IMR-90 (cell line): ENCODE results near the gene LRP6. TPM values are rescaled to one million over a fixed set of nuclear protein-coding genes. Genes with fewer than 3 reads are reported as not detected.

Experiments used
- ATAC-seq: fragments of 200-7000 bp; cut with Tn5 transposase; 2 replicates; pipeline ENCODE4 v1.9.1; 2020; ENCODE audit warnings: low read depth, mild to moderate bottlenecking, moderate library complexity
- BruUV-seq: library from RNA; stranded (reverse); fragments of 400-500 nt; replicated peaks from 2 replicates; lab custom pipeline; 2021; lab: Mats Ljungman, UMichigan
- CTCF ChIA-PET: fragments of 300-600 bp; formaldehyde crosslinking; extraction: SDS; loops from one replicate; lab custom pipeline; 2021; ENCODE audit warnings: antibody characterized with exemption; lab: Yijun Ruan, JAX
- POLR2A ChIA-PET: fragments of 300-600 bp; sonication (Branson Sonifier 250); formaldehyde crosslinking; loops from one replicate; lab custom pipeline; 2022; ENCODE audit warnings: antibody characterized with exemption; ENCODE audit not compliant: unreplicated experiment; lab: Charles Lee
- DNase-seq: peaks from one replicate; pipeline ENCODE4 v3.0.0; 2013
- H2AFZ ChIP-seq: replicated peaks from 2 replicates; pipeline ENCODE3; 2013; ENCODE audit warnings: low read length, mild to moderate bottlenecking; ENCODE audit not compliant: poor library complexity
- H2AK5ac ChIP-seq: 2 replicates; pipeline ENCODE4 v1.6.1; 2013; ENCODE audit warnings: low read depth, low read length, inconsistent platforms
- H2AK9ac ChIP-seq: replicated peaks from 2 replicates; pipeline ENCODE3; 2013; ENCODE audit warnings: mild to moderate bottlenecking, low read depth, low read length, moderate library complexity; ENCODE audit not compliant: poor library complexity
- H2BK120ac ChIP-seq: 2 replicates; pipeline ENCODE4 v1.6.1; 2013; ENCODE audit warnings: low read depth, low read length, inconsistent platforms
- H2BK15ac ChIP-seq: 3 replicates; pipeline ENCODE4 v1.6.1; 2013; ENCODE audit warnings: low read depth, low read length, inconsistent platforms
- H2BK20ac ChIP-seq: 2 replicates; pipeline ENCODE4 v1.6.1; 2013; ENCODE audit warnings: low read depth, mild to moderate bottlenecking, inconsistent platforms, low read length, moderate library complexity
- H2BK5ac ChIP-seq: 2 replicates; pipeline ENCODE4 v1.6.1; 2013; ENCODE audit warnings: mild to moderate bottlenecking, low read depth, low read length, inconsistent platforms; ENCODE audit not compliant: poor library complexity, severe bottlenecking
- H3K14ac ChIP-seq: replicated peaks from 2 replicates; pipeline ENCODE4 v1.6.1; 2013; ENCODE audit warnings: low read depth, low read length, inconsistent platforms
- H3K18ac ChIP-seq: 2 replicates; pipeline ENCODE4 v1.6.1; 2013; ENCODE audit warnings: low read depth, low read length, control low read depth
- H3K23ac ChIP-seq: 2 replicates; pipeline ENCODE4 v1.6.1; 2013; ENCODE audit warnings: low read depth, low read length, inconsistent platforms
- H3K27ac ChIP-seq: 2 replicates; pipeline ENCODE4 v1.5.1; 2013; ENCODE audit warnings: mild to moderate bottlenecking, control low read depth, low read length; ENCODE audit not compliant: insufficient read depth
- H3K27me3 ChIP-seq: 2 replicates; pipeline ENCODE4 v1.6.1; 2013; ENCODE audit warnings: low read length; ENCODE audit not compliant: control insufficient read depth, insufficient read depth
- H3K36me3 ChIP-seq: 2 replicates; pipeline ENCODE4 v1.6.1; 2013; ENCODE audit warnings: low read length, mixed read lengths; ENCODE audit not compliant: control insufficient read depth, insufficient read depth
- H3K4ac ChIP-seq: 2 replicates; pipeline ENCODE4 v1.6.1; 2013; ENCODE audit warnings: low read depth, low read length, inconsistent platforms
- H3K4me1 ChIP-seq: 2 replicates; pipeline ENCODE4 v1.6.1; 2013; ENCODE audit warnings: low read length, mixed read lengths; ENCODE audit not compliant: control insufficient read depth, insufficient read depth
- H3K4me2 ChIP-seq: 2 replicates; pipeline ENCODE4 v1.6.1; 2013; ENCODE audit warnings: low read depth, mild to moderate bottlenecking, control low read depth, low read length, moderate library complexity
- H3K4me3 ChIP-seq: 2 replicates; pipeline ENCODE4 v1.5.1; 2013; ENCODE audit warnings: low read depth, mild to moderate bottlenecking, control low read depth, low read length, moderate library complexity; ENCODE audit not compliant: insufficient read depth
- H3K56ac ChIP-seq: 2 replicates; pipeline ENCODE4 v1.6.1; 2013; ENCODE audit warnings: low read length, inconsistent platforms; ENCODE audit not compliant: insufficient read depth; ENCODE audit errors: extremely low read depth
- H3K79me1 ChIP-seq, 2 experiments: 2 replicates each; pipeline ENCODE4 v1.6.1; 2013; ENCODE audit warnings: low read length in 2 of 2, inconsistent platforms in 1 of 2, low read depth in 1 of 2
- H3K9ac ChIP-seq: 2 replicates; pipeline ENCODE4 v1.6.1; 2013; ENCODE audit warnings: low read depth, low read length, control low read depth
- H3K9me1 ChIP-seq: 2 replicates; pipeline ENCODE4 v1.6.1; 2013; ENCODE audit warnings: low read length, inconsistent platforms; ENCODE audit not compliant: insufficient read depth
- H3K9me3 ChIP-seq: 2 replicates; pipeline ENCODE4 v1.6.1; 2013; ENCODE audit warnings: low read length; ENCODE audit not compliant: control insufficient read depth, insufficient read depth
- H4K20me1 ChIP-seq: 2 replicates; pipeline ENCODE4 v1.6.1; 2013; ENCODE audit warnings: low read length, inconsistent platforms; ENCODE audit not compliant: insufficient read depth
- H4K5ac ChIP-seq: 2 replicates; pipeline ENCODE4 v1.6.1; 2013; ENCODE audit warnings: mild to moderate bottlenecking, low read depth, low read length, control low read depth
- H4K8ac ChIP-seq, 2 experiments: 2 replicates each; pipeline ENCODE4 v1.6.1; 2013; ENCODE audit warnings: low read depth in 2 of 2, low read length in 2 of 2, control low read depth in 1 of 2, inconsistent platforms in 1 of 2
- H4K91ac ChIP-seq: 2 replicates; pipeline ENCODE4 v1.6.1; 2013; ENCODE audit warnings: low read depth, low read length, inconsistent platforms; ENCODE audit not compliant: insufficient read depth
- CEBPB ChIP-seq: IDR thresholded peaks from 2 replicates; pipeline ENCODE4 v1.6.1; 2012; ENCODE audit warnings: low read depth, low read length, improper control_type of control experiment
- CHD1 ChIP-seq: IDR thresholded peaks from 2 replicates; pipeline ENCODE4 v1.6.1; 2012; ENCODE audit warnings: low read depth, low read length, improper control_type of control experiment
- MAFK ChIP-seq: IDR thresholded peaks from 2 replicates; pipeline ENCODE4 v1.6.1; 2012; ENCODE audit warnings: low read depth, low read length, improper control_type of control experiment
- WGBS, 2 experiments: methylation state at CpG; one replicate each; pipeline versions ENCODE4 v1.1.5 to v1.1.7; 2013; ENCODE audit warnings: missing lambda C conversion rate in 2 of 2; ENCODE audit not compliant: insufficient read length in 1 of 2; ENCODE audit errors: extremely low coverage in 2 of 2; 5-methylcytosine and 5-hydroxymethylcytosine counted together
- dilution Hi-C: fragments of 300-500 bp; cut with HindIII; formaldehyde crosslinking; loops from one replicate; pipeline ENCODE4 v1.14.3; 2018; ENCODE audit warnings: low sequenced_read_pairs; ENCODE audit not compliant: unreplicated experiment
- in situ Hi-C: fragments of 300-500 bp; cut with MboI; formaldehyde crosslinking; loops from 3 replicates; pipeline ENCODE4 v1.14.3; 2019; ENCODE audit warnings: low sequenced_read_pairs, inconsistent platforms, mixed read lengths
- intact Hi-C: fragments of 100-400 bp; cut with micrococcal nuclease; formaldehyde crosslinking; loops from 2 replicates; pipeline ENCODE4 v1.10.0; 2022
- polyA plus RNA-seq, 3 experiments: library from polyadenylated mRNA; depleted of rRNA; stranded (reverse); fragments of >200 nt; gene quantifications; 2 replicates each; pipeline ENCODE4 v1.2.3, GENCODE V29; 2012; ENCODE audit warnings: low replicate concordance in 1 of 3
- total RNA-seq: library from RNA; depleted of rRNA; stranded (reverse); fragments of >200 nt; gene quantifications from 2 replicates; pipeline ENCODE4 v1.2.3, GENCODE V29; 2012
- TF ChIP-seq, protein P1 (sequence below): conservative IDR thresholded peaks from 2 replicates; pipeline ENCODE4 v1.5.1; 2012; ENCODE audit warnings: mild to moderate bottlenecking, low read depth, low read length, improper control_type of control experiment

Gene LRP6
- total and polyA plus RNA-seq, 2 of the 4 experiments (the other 2 are of a cell fraction): 14.2 to 32.1 TPM

DNA sequence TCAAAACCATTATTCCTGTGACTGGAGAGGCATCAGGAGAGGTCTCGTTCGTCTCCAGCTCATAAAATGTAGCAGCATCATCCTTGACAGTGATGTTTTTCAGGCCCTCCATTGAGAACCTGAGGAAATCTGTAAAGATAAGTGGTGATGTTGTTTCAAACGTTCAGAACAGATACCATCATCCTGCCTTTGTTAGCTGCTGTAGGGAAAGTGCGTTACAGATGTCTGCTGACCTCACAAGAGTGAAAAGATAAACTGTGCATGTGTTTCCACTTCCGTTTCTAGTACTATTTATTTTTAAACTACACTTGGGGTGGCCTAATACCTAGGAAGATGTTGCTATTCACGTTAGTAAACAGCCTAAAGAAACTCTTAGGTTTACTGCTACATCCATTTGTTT is 167.7 kb downstream of the LRP6 start:
- H3K18ac ChIP-seq: no peak overlapping the region
- no peak overlapping the region for H4K91ac ChIP-seq
- ATAC-seq: no peak
- intact Hi-C loops: no loop called here
- H3K4ac ChIP-seq: no peak overlapping the region
- DNase-seq: no peak
- no peak overlapping the region for H3K23ac ChIP-seq
- CTCF ChIA-PET: no interaction called here
- POLR2A ChIA-PET: no interaction called here
- no peak overlapping the region for H4K5ac ChIP-seq
- H2AK5ac ChIP-seq: 0 out of 2 replicates have a peak overlapping the region, but pooled peaks have one; percentile 2
- peak overlapping the region; percentile 19; the same call in 2 of the 3 replicates for H2BK15ac ChIP-seq
- H2BK5ac ChIP-seq: no peak overlapping the region
- H3K4me3 ChIP-seq: no peak overlapping the region
- WGBS, 2 experiments: no CpG with 5 or more reads among the region's 6 CpGs
- no peak overlapping the region for H2AFZ ChIP-seq
- H3K9me1 ChIP-seq: peaks cover 9% of the 10 kb centered on the region
- H3K56ac ChIP-seq: no peak overlapping the region
- TF ChIP-seq MAFK (no peak), CEBPB (no peak), CHD1 (no peak)
- TF ChIP-seq, protein P1, sequence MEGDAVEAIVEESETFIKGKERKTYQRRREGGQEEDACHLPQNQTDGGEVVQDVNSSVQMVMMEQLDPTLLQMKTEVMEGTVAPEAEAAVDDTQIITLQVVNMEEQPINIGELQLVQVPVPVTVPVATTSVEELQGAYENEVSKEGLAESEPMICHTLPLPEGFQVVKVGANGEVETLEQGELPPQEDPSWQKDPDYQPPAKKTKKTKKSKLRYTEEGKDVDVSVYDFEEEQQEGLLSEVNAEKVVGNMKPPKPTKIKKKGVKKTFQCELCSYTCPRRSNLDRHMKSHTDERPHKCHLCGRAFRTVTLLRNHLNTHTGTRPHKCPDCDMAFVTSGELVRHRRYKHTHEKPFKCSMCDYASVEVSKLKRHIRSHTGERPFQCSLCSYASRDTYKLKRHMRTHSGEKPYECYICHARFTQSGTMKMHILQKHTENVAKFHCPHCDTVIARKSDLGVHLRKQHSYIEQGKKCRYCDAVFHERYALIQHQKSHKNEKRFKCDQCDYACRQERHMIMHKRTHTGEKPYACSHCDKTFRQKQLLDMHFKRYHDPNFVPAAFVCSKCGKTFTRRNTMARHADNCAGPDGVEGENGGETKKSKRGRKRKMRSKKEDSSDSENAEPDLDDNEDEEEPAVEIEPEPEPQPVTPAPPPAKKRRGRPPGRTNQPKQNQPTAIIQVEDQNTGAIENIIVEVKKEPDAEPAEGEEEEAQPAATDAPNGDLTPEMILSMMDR: no peak
- no peak overlapping the region for H4K8ac ChIP-seq
- H3K27ac ChIP-seq: no peak overlapping the region
- in situ Hi-C loops: no loop called here
- no peak overlapping the region; the same call in 1 of the 2 replicates for H2BK120ac ChIP-seq
- no peaks in the 10 kb centered on the region for H3K36me3 ChIP-seq
- no peaks in the 10 kb centered on the region for H3K27me3 ChIP-seq
- no peak overlapping the region for H3K14ac ChIP-seq
- H3K9ac ChIP-seq: no peak overlapping the region
- H3K9me3 ChIP-seq: no peaks in the 10 kb centered on the region; the same call in 1 of the 2 replicates
- H3K4me1 ChIP-seq: peaks cover 8% of the 10 kb centered on the region; the same call in 1 of the 2 replicates
- no peaks in the 10 kb centered on the region for H4K20me1 ChIP-seq
- H2BK20ac ChIP-seq: no peak overlapping the region
- 0 out of 4 replicates have a peak, but pooled peaks cover 0 to 4% of the 10 kb centered on the region in 2 experiments for H3K79me1 ChIP-seq
- dilution Hi-C loops: no loop called here
- H3K4me2 ChIP-seq: no peak overlapping the region
- no peak overlapping the region for H2AK9ac ChIP-seq
- BruUV-seq: no TSS peak
